ENCODE data around the gene UBE2D2. TPM values are rescaled to one million over a fixed set of nuclear protein-coding genes. Genes with fewer than 3 reads are reported as not detected.
"Not testable (repeated sequence)": the region's sequence is repeated elsewhere in the genome, so short reads cannot be mapped to it uniquely, and the experiment has no call there.

The UBE2D2 gene
- total and polyA plus RNA-seq, 2 of the 13 experiments (the other 11 are each of a cell fraction or from before 2014, with no cell fraction given), result 79.1 to 109 TPM

GRCh38 chr5:139525586-139526308 lies 35.4 kb upstream of the UBE2D2 start (continued):
- TF ChIP-seq HNF1A (IDR thresholded peaks at IDR 0.05; ENCODE audit: low read depth) (peak; percentile 59), RCOR2 (CRISPR knock-in tag; IDR thresholded peaks at IDR 0.05) (0 out of 2 replicates have a peak, but pooled peaks have one; percentile 47), ARID5B (CRISPR knock-in tag; IDR thresholded peaks at IDR 0.05) (peak; percentile 79), HMGXB4 (CRISPR knock-in tag; IDR thresholded peaks at IDR 0.05; ENCODE audit: borderline replicate concordance in 1 of 2, low read depth in 1 of 2) (peak in 1 of 2 experiments; percentile 52; a peak in 2 of 4 replicates), SOX6 (CRISPR knock-in tag; IDR thresholded peaks at IDR 0.05) (peak; percentile 62), MLX (CRISPR knock-in tag; IDR thresholded peaks at IDR 0.05) (peak; percentile 88), TARDBP (CRISPR knock-in tag; IDR thresholded peaks at IDR 0.05) (peak; percentile 44; the same call in 1 of the 2 replicates), ARID2 (CRISPR knock-in tag; IDR thresholded peaks at IDR 0.05; ENCODE audit: borderline replicate concordance) (peak; percentile 30; the same call in 1 of the 2 replicates), REPIN1 (CRISPR knock-in tag; IDR thresholded peaks at IDR 0.05; ENCODE audit: borderline replicate concordance, low read depth) (0 out of 2 replicates have a peak, but pooled peaks have one; percentile 25), SOX13 (IDR thresholded peaks at IDR 0.05) (0 out of 2 replicates have a peak, but pooled peaks have one; percentile 23), SOX13 (CRISPR knock-in tag; conservative IDR thresholded peaks at IDR 0.05 in 1 of 2, IDR thresholded peaks at IDR 0.05 in 1 of 2) (peak in 1 of 2 experiments; percentile 16; a peak in 1 of 4 replicates), MED1 (CRISPR knock-in tag; IDR thresholded peaks at IDR 0.05) (peak; percentile 90), TCF7 (IDR thresholded peaks at IDR 0.05; ENCODE audit: low read depth) (peak; percentile 45; the same call in 1 of the 2 replicates)
- TF ChIP-seq HNF1A (CRISPR knock-in tag; IDR thresholded peaks at IDR 0.05; ENCODE audit: borderline replicate concordance); SOX6 (IDR thresholded peaks at IDR 0.05): not testable (repeated sequence)
- TF ChIP-seq, protein P1, sequence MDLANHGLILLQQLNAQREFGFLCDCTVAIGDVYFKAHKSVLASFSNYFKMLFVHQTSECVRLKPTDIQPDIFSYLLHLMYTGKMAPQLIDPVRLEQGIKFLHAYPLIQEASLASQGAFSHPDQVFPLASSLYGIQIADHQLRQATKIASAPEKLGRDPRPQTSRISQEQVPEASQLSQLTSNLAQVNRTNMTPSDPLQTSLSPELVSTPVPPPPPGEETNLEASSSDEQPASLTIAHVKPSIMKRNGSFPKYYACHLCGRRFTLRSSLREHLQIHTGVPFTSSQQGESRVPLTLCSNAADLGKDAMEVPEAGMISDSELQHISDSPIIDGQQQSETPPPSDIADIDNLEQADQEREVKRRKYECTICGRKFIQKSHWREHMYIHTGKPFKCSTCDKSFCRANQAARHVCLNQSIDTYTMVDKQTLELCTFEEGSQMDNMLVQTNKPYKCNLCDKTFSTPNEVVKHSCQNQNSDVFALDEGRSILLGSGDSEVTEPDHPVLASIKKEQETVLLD (CRISPR knock-in tag; IDR thresholded peaks at IDR 0.05; ENCODE audit: low read depth), result 0 out of 2 replicates have a peak, but pooled peaks have one; percentile 26
